HG03045 (cell line): ENCODE results near the gene CLNK.
A peak's percentile ranks its signal among the peaks of the same experiment; 100 is the strongest.

ENCODE experiments used
- ATAC-seq: cut with Tn5 transposase; IDR thresholded peaks from one replicate; pipeline ENCODE4 v1.9.1; 2021; ENCODE audit warnings: mild to moderate bottlenecking, moderate library complexity; ENCODE audit not compliant: unreplicated experiment

The CLNK gene

DNA sequence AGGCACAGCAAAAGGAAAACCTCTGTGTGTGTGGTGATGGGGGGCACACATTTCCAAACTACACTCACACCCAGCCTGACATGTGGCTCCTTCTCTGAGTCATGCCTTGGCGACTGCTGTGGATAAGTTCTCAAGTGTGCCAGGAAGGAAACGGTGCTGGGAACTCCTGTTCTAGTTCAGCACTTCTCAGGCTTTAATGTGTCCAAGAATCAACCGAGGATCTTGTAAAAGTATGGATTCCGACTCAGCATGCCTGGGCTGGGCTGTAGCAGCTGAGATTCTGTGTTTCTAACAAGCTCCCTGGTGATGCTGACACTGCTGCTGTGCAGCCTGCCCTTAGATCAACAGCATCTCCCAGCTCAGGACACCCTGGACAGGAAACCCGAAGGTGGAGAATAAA, 20.2 kb downstream of the CLNK start:
- no peak for ATAC-seq

DNA sequence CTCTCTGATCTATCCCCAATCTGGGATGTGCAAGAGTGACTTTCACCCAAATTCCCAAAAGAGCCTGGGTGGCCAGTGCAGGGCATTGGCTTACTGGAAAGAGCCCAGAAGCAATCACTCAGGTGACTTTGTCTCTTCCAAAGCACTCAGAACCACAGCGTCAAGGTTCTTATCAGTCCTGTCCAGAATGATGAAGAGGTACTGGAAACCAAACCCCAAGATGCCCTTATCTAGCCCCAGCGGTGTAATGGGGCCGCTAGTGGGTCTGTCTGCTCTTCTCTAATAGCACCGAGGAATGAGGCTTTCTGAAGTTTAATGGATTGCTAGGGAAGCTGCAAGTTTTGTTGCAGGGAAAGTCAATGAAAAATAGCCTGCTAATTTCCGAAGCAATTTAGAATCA, 21.6 kb downstream of the CLNK start:
- no peak for ATAC-seq

DNA sequence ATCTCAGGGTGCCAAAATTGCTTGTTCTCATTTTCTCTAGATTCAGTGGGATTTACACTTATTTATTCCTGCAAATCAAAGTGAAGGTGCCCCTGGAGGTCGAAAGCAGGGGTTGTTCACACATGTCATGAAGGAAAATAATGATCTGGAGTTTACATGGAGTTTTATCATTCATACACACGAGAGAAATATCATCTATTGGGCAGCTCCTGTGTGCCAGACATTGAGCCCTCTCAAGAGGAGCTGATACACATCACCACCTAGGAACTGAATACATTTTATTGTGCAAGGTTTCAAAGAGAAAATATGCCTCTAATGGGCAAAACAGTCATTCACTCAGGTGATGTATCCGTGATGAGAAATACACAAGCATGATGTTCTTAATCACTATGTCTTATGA, 23.5 kb downstream of the CLNK start:
- no peak for ATAC-seq

DNA sequence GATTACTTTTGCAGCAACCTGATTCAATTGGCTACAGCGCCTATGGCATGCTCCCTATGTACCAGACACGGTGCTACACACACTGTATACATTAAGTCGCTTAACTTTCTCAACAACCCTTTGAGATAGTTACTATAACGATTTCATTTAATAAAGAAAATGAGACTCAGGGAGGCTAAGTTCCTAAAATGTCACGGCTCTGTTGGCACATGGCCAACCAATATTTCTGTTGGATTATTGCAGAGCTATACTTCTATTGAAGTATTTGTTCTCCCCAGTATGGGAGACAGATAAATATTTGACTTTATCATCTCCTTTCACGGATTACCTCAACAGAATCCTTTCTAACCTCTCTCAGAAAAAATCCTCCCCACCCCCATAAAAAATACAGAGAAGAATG, 25.3 kb downstream of the CLNK start:
- no peak for ATAC-seq

DNA sequence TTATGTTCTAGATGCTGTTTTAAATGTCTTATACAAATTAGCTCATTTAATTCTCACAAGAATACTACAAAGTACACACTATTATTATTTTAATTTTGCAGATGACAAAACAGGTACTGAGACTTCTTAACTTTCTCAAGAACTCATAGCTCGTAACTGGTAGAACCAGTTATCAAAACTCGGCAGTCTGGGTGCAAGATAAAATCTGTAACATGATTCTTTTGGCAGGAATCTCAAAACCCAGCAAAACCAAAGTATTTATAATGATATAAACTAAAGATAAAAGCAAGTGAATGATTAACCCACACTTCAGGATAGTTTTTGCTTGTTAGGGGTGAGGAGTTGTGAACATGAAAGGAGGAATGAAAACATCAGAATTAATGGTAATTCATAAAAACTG, 27.6 kb downstream of the CLNK start:
- ATAC-seq, result no peak

DNA sequence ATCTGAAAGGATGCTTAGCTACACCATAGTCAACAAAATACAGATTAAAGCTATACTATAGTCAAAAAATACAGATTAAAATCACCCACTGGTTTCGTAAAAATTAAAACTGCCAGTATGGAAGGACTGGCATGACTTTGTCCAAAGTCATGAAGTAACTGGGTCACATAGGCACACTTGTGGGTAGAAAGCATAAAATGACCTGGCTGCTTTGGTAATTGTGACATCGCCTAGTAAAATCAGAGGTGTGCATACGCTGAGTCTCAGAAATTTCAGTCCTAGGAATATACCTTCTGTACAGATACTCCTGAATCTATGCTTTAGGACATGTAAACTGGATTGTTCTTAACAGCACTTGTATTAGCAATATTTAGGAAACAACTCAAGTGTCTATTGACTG, 28.1 kb downstream of the CLNK start:
- ATAC-seq, result no peak

DNA sequence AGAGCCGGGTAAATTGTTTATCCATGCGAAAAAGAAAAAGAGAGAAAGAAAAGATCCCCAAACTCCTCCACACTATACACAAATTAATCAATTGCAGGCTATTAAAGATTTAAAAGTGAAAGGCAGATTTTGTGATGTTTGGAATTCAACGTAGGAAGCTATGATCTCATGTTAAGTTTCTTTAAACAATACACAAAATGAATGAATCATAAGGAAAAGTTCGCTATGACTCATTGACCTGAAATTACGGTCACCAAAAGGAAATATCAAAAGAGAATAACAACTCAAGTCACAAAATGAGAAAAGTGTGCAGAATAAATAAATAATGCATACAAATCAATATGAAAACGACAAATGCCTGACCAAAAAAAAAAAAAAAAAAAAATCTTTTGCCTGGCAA, 28.6 kb downstream of the CLNK start:
- no peak for ATAC-seq

DNA sequence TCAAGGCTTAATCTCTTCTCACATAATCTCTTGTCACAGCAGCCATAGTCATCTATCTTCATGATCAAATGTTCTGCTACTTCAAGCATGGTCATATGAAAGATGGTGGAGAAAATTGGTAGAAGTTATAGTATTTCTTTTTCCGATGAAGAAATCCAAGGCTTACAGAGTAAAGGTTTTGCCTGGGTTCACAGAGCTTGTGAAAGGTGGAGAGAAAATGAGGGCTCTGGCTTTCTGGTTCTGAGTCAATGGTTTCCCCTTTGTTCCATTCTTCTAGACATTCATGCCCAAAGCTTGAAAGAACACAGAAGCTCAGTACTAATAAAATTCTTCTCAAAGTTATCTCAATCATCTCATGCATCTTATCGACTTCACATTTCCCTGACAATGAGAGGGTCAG, 36.1 kb downstream of the CLNK start:
- ATAC-seq, result no peak

DNA sequence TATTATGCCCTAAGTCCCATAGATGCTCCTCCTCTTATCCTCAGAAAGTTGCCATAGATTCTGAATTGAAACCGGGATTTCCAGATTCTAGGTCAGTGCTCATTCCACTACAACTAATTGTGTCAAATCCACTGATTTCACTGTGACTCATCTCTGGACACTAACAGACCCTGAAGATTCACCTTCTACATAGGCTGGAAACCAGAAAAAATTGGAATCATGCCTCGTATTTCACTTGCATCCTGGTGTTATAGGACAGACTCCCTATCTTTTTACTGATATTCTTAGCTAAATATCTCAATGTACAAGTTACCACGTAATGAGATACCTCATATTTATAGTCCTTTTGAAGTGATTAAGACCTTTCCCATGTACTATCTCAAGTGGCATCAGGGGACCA, 36.7 kb downstream of the CLNK start:
- ATAC-seq, result no peak

DNA sequence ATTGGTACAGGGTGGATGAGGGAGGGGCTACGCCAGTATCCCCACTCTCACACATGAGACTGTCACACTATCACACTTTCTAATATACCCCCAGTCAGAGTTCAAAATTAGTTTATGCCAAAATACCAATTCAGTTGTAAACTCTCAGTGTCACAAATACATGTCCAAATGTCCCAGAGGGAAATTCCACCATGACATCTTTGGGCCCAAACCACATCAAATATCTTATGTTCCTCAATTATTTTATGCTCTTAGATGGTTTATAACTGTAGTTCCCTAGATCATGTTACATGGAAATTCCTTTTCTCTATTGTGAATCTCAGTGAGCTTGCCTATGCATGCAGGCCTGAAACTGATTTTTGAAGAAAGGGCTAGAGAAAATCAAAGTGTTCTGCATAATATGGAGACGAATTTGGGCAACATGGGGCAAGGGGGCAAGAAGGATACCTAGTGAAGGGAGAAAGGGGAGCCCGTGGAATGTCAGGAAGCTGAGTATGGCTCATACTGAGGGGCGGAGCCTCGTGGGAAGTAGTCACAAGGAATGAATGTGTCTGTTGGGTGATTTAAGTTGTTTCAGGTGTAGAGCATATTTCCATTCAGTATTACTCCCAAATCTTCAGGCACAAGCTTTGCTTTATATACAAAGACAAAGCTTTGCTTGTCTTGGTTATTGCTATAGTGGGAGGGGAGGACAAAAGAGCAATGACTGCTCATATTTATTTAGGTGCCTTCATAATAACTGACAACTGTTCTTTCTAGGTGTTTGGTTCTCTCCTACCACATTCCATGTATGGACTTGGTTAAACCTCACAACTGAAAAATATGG, 40.8 kb downstream of the CLNK start:
- no peak for ATAC-seq

DNA sequence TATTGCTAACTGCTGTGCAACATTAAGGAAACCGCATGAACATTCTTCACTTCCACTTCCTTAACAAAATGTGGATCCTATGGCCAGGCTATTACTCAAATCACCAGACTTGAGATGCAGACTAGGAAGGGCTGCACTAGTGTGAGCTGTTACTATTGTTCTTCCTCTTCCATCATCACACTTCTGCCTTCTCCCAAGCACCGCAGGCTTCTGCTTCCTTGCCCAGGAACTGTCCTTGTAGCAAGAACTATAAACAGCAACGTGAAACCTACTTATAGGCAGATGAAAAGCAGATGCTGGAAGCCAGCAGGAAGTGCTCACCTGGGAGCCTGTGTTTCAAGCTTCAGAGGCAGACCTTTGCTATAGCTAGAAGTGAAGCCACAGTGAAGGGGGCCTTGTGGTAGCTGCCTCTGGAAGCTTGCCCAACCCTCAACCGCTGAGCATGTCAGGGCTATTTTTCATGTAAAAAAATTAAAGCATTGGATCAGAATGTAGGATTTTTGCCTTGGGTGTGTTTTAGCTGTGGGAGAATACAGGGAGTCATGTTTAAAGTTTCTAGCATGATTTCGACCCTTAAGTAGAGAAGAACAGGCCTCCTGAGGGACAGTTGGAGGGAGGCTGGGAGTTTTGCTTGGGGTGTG, 43.9 kb downstream of the CLNK start:
- no peak for ATAC-seq

DNA sequence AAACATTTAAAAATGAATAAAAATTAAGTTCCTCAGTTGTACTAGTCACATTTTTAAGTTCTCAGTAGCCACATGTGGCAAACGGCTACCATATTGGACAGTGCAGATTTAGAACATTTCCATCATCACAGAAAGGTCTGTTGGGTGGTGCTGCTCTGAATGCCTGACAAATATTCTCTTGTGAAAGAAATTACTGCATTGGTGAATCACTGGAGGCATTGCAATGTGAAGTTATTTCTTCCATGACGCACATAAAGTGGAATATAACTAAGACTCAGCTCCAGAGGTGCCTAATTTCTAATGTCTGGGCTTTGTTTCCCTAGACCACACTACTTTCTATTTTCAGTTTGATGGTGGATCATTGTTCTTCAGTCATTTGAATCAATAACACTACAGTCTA, 44.9 kb downstream of the CLNK start:
- ATAC-seq, result no peak

DNA sequence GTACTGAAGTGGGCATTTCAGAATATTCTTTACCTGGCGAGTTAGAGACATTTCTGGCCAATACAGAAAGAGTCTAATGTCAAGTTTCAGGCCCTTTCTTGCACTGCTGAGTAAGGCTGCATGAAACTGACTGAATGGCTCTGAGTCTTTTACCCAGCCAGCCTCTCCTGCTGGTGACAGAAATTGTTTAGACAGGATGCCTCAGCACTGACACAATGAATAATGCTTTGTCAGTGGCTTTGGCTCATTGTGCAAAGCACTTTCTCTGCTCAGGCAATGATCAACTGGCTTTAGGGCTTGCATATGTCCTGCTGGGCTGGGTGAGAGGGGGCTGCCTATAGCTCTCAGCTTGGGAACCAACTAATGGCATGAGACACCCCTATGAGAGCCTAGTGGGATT, 45.5 kb downstream of the CLNK start:
- ATAC-seq, result no peak

DNA sequence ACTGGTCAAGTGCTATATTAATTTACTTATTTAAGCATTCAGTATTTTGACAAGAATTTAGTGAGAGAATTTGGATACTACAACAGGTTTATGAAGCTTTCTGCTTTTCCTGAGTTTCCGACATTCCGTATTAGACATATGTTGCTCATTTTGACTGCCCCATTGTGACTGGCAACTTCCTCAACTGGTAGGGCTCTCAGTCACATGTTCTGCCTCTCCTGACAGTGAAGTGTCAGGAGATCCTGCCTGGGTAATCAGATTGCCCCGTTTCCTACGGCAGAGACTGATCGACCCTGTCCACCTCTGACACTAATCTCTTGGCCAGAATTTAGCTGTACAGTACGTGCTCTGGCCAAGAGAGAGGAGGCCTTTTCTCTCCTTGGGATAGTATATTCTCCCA, 49.5 kb downstream of the CLNK start:
- no peak for ATAC-seq

DNA sequence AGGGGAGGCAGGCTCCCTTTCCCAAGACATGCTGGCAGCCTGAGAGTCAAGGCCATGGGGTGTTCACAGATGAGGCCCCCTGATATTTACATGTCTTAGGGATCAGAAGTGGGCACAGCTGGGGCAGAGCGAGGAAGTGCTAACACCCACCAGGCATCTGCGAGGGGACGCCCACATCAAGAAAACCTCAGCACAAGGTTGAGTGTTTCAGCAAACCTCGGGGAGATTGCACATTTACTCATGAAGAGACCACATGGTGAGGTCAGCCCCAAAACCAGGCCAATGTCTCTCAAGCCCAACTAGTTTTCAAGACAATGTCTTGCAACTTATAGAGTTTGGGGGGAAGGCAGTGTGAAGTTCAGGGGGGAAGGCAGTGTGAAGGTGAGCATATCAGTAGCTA, 55.2 kb downstream of the CLNK start:
- ATAC-seq, result peak; percentile 51

DNA sequence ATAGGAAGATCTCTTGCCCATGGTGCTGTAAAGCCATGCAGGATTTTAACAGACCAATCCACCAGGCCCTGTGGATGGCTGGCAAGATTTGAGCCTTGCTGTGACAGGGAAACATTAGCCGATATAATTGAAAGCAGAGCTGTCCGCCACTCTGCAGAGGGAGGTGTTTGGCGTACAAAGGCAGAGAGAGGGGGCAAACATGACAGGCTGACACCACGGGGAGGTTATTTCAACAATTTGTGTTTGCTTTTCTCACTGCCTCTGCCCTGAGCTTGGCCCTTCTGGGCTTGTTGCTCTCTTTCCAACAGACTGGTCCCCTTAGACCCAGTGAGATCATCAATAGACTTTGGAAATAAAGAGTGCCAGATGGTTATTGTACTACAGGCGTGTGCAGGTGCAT, 59.4 kb downstream of the CLNK start:
- no peak for ATAC-seq

DNA sequence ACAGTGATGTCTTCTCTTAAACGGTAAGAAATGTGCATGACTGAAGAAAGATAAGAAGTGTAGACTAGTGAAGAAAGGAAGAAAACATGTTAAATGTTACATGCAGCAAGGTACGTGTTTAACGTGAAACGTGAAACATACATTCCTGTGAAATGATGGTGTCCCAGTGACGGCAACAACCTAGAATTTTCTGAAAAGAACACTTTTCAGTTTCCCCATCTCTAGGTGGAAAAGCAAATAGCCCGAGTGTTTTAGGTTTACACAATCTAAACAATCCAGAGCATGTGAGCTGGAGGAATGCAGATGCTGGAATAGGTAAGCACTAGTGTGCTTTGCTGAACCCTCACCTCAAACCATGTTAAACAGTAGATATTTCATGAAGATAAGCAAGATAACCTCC, 60.7 kb downstream of the CLNK start:
- no peak for ATAC-seq

DNA sequence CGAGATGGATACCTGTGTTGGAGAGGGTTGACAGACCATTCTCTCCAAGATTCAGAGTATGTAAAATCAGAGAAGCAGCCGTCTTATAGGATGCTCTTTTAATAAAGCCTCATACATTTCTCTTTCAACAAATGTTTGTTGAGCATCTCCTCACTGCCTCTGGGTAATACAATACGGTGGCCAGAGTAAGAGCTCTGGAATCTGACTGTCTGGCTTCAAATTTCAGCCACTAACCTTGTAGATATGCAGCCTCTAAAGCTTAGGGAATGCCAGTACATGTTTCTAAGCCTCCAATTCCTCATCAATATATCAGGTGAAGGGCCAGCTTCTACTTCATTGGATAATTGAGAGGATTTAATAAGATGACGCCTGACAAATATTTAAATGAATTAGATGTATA, 61.3 kb downstream of the CLNK start:
- ATAC-seq, result no peak

DNA sequence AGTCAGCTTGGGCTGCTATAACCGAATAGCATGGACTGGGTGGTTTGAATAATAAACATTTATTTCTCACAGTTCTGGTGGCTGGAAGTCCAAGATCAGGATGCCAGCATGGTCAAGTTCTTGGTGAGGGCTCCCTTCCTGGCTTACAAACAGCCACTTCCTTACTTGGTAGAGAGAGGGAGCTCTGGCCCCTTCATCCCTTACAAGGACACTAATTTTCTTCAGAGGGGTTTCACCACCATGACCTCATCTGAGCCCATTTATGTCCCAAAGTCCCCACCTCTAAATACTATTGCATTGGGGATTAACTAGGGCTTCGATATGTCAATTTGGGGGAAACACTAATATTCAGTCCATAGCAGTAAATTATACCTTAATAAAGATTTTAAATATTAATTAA, 61.8 kb downstream of the CLNK start:
- peak; percentile 81 for ATAC-seq

DNA sequence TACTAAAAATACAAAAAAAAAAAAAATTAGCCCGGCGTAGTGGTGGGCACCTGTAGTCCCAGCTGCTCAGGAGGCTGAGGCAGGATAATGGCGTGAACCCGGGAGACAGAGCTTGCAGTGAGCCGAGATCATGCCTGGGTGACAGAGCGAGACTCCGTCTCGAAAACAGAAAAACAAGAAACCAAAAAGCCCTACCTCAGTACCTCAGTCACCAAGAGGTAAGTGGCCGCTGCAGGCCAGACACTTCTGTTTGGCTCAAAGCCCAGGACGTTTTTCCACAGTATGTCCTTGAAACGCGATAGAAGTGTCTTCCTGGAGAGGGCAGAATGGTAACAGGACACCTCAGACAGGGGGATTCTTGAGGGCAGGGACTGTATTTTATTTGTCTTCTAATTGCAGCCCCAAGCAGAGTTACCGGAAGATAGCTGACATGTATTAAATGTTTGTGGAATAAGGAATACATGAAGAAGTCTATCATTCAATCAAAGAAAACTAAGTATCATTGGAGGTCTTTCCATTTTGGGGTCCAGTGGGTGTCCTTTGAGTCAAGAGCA, 63.6 kb downstream of the CLNK start:
- no peak for ATAC-seq

DNA sequence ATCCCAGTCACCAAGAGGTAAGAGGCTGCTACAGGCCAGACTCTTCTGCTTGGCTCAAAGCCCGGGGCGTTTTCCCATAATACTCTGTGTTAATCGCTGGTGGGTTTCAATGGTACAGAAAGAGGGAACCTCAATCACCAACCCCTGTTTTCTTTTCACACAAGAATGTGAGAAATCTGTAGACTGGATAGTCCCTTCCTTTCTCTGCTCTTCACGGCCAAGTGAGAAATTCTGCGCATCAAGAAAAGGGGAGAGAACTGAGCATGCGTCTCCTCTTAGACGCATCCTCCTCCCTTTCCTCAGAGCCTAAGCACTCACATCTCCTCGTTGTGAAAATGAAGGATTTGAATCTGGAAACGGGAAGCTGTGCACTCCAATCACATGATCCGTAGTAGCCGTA, 64.7 kb downstream of the CLNK start:
- ATAC-seq, result no peak

DNA sequence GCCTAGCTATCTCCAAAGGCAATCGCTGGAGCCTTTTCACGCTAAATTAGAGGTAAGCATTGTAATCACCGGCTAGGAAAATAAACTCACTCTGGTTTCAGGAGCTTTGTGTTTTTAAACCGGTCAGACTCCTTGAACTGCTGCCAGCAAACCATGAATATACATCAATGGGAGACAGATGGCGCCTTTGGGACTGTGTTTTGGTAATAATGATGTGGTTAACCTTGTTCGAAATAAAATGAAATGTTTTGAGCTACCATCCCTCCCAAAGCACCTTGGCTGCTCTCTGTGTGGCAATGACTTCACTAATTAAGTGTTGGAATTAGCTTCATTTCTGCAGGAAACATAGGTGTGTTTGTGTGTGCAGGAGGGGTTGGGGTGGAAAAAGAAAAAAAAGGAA, 65.3 kb downstream of the CLNK start:
- no peak for ATAC-seq
